Small intestine (tissue), 7 donors: ENCODE results near the gene LLPH. TPM values are rescaled to one million over a fixed set of nuclear protein-coding genes. Genes with fewer than 3 reads are reported as not detected.

Experiments
- DNase-seq, 2 donors: peaks; one replicate each; pipeline versions ENCODE4 v3.0.0 to v3.0.0-alpha.2; 2013
- FAIRE-seq: peaks from 2 replicates; lab custom pipeline; 2012; peaks lifted over from hg19 to GRCh38; lab: Jason Lieb, UNC
- H3K27ac ChIP-seq, 3 donors: one replicate each; pipeline ENCODE4 v1.5.1; 2013; ENCODE audit warnings: low read length in 2 of 3, mild to moderate bottlenecking in 2 of 3, control low read depth in 1 of 3, inconsistent platforms in 1 of 3, low read depth in 1 of 3, moderate library complexity in 1 of 3
- H3K27me3 ChIP-seq, 3 donors: one replicate each; pipeline ENCODE4 v1.6.1; 2013; ENCODE audit warnings: low read length in 3 of 3, inconsistent platforms in 1 of 3; ENCODE audit not compliant: control insufficient read depth in 3 of 3, insufficient read depth in 3 of 3
- H3K36me3 ChIP-seq, 3 donors: one replicate each; pipeline ENCODE4 v1.6.1; 2013; ENCODE audit warnings: low read length in 3 of 3, inconsistent platforms in 1 of 3, low read depth in 1 of 3, mild to moderate bottlenecking in 1 of 3, moderate library complexity in 1 of 3; ENCODE audit not compliant: control insufficient read depth in 3 of 3, insufficient read depth in 2 of 3
- H3K4me1 ChIP-seq, 3 donors: one replicate each; pipeline ENCODE4 v1.6.1; 2013; ENCODE audit warnings: low read length in 2 of 3, inconsistent platforms in 1 of 3, low read depth in 1 of 3, mild to moderate bottlenecking in 1 of 3, moderate library complexity in 1 of 3; ENCODE audit not compliant: control insufficient read depth in 3 of 3, insufficient read depth in 2 of 3
- H3K4me3 ChIP-seq, 3 donors: one replicate each; pipeline ENCODE4 v1.5.1; 2013; ENCODE audit warnings: low read length in 3 of 3, control low read depth in 1 of 3, inconsistent platforms in 1 of 3, low read depth in 1 of 3, mild to moderate bottlenecking in 1 of 3, moderate library complexity in 1 of 3
- H3K9me3 ChIP-seq, 2 donors: one replicate each; pipeline ENCODE4 v1.6.1; 2013; ENCODE audit warnings: low read depth in 1 of 2, low read length in 1 of 2; ENCODE audit not compliant: control insufficient read depth in 2 of 2, insufficient read depth in 1 of 2
- WGBS, 3 donors: extraction: QIAGEN DNeasy Blood & Tissue Kit; methylation state at CpG; one replicate each; pipeline ENCODE4 v1.1.7; 2013; 5-methylcytosine and 5-hydroxymethylcytosine counted together
- polyA plus RNA-seq, 4 donors: library from polyadenylated mRNA; stranded (reverse) in 3 of 4; unstranded in 1 of 4; fragments of 200-250 nt in 3 of 4; fragments of 120-200 nt in 1 of 4; gene quantifications; one replicate each; pipeline versions ENCODE4 v1.2.1 to v1.2.3, GENCODE V29; 2013
- donor health status: healthy with polysubstance abuse.
- donor health status: control.
- donor health status: control.
- donor health status: Bipolar disorder and iron deficiency.
- donor health status: healthy.

LLPH gene
- polyA plus RNA-seq, 4 donors: 18.8 to 29.7 (median 27.4) TPM

DNA sequence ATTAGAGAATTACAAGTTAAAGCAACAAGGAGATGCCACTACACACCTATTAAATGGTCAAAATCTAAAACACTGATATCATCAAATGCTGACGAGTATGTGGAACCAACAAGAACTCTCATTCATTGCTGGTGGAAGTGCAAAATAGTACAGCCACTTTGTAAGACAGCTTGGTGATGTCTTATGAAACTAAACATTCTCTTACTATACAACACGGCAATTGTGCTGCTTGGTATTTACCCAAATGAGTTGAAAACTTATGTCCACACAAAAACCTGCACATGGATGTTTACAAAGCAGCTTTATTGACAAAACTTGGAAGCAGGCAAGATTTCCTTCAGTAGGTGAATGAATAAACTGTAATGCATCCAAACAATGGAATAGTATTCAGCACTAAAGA lies 36.0 kb upstream of the LLPH start:
- Histone ChIP-seq H3K27me3 (no peaks in the 10 kb centered on the region), H3K9me3 (peaks cover 0 to 6% of the 10 kb centered on the region in 2 donors), H3K36me3 (peaks cover 0 to 6% (median 0%) of the 10 kb centered on the region in 3 donors), H3K4me3 (no peak overlapping the region), H3K27ac (no peak overlapping the region), H3K4me1 (peaks cover 0 to 4% (median 3%) of the 10 kb centered on the region in 3 donors)
- no peak for DNase-seq
- WGBS, 3 donors: 89 to 93% (median 91%) methylated on average over 2 of the region's 2 CpGs
- no peak for FAIRE-seq

DNA sequence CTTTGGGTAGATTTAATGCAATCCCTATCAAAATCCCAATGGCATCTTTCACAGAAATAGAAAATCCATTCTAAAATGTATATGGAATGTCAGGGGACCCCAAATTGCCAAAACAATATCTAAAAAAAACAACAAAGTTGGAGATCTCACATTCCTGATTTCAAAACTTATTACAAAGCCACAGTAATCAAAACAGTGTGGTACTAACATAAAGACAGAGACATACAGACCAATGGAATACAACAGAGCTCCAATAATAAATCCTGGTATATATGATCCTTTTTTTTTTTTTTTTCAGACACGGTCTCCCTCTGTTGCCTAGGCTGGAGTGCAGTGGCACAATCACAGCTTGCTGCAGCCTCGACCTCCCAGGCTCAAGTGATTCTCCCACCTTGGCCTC lies 34.6 kb upstream of the LLPH start:
- H3K27ac ChIP-seq: no peak overlapping the region
- H3K9me3 ChIP-seq: peaks cover 0 to 14% of the 10 kb centered on the region in 2 donors
- DNase-seq: no peak
- peaks cover 4 to 15% (median 4%) of the 10 kb centered on the region in 3 donors for H3K36me3 ChIP-seq
- H3K4me3 ChIP-seq: no peak overlapping the region
- peaks cover 0 to 3% (median 3%) of the 10 kb centered on the region in 3 donors for H3K4me1 ChIP-seq
- H3K27me3 ChIP-seq: no peaks in the 10 kb centered on the region
- FAIRE-seq: no peak
- 96 to 98% (median 97%) methylated on average over 2 of the region's 2 CpGs for WGBS, 3 donors

DNA sequence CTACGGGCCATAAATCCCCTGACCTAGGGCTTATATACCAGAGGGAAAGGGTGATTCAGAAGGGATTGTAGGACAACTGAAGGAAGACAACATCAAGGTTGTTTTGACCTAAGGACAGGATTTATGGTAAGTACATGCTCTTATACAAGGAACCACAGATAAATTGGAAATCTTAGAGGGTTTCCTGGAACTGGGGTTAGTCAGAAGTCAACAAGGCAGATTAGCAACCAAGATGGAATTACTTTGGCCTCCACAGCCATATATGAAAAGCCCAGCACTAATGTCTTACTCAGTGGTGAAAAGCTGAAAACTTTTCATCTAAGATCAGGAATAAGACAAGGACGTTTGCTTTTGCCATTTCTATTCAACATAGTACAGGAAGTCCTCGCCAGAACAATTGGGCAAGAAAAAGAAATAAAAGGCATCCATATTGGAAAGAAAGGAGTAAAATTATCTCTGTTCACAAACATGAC lies 33.8 kb upstream of the LLPH start:
- FAIRE-seq (no peak), DNase-seq (no peak)
- Histone ChIP-seq H3K27ac (no peak overlapping the region), H3K4me3 (no peak overlapping the region), H3K36me3 (peaks cover 4 to 18% (median 6%) of the 10 kb centered on the region in 3 donors), H3K4me1 (peaks cover 0 to 3% (median 3%) of the 10 kb centered on the region in 3 donors), H3K27me3 (no peaks in the 10 kb centered on the region), H3K9me3 (peaks cover 0 to 20% of the 10 kb centered on the region in 2 donors)
- 90 to 92% (median 91%) methylated on average over 3 of the region's 3 CpGs for WGBS, 3 donors

- no peak for FAIRE-seq
- H3K4me1 ChIP-seq: peaks cover 0 to 3% (median 0%) of the 10 kb centered on the region in 3 donors
- WGBS, 3 donors: 65 to 77% (median 70%) methylated on average over 4 of the region's 4 CpGs
Measured at GRCh38 chr12:66163289-66163688, 32.7 kb upstream of the LLPH start.

DNA sequence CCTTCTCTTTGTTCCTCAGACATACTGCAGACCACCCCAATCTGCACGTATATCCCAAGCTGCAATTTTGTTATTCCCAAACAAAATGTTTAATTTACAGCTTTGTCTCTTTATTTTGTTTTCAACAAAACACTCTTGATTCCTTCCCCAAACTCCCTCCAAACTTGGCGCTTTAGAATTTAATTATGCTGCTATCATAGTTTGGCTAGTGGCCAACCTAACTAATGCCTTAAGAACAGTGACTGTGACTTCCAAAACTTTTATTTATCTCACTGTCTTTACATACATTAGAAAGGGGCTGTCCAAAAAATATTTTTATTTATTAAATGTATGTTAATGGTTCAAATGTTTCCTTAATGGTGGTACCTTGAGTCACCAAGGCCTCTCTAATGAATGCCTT lies 32.2 kb upstream of the LLPH start:
- no peak overlapping the region for H3K27ac ChIP-seq
- H3K4me1 ChIP-seq: peaks cover 0 to 3% (median 0%) of the 10 kb centered on the region in 3 donors
- H3K27me3 ChIP-seq: no peaks in the 10 kb centered on the region
- H3K36me3 ChIP-seq: peaks cover 4 to 19% (median 6%) of the 10 kb centered on the region in 3 donors
- FAIRE-seq (no peak), DNase-seq (no peak)
- 73 to 92% (median 87%) methylated on average over 2 of the region's 2 CpGs for WGBS, 3 donors
- peaks cover 0 to 24% of the 10 kb centered on the region in 2 donors for H3K9me3 ChIP-seq
- H3K4me3 ChIP-seq: no peak overlapping the region

More at GRCh38 chr12:66163289-66163688, 32.7 kb upstream of the LLPH start:
- peaks cover 4 to 22% (median 6%) of the 10 kb centered on the region in 3 donors for H3K36me3 ChIP-seq
- peaks cover 0 to 24% of the 10 kb centered on the region in 2 donors for H3K9me3 ChIP-seq
- no peak overlapping the region for H3K4me3 ChIP-seq
- H3K27me3 ChIP-seq: no peaks in the 10 kb centered on the region
- H3K27ac ChIP-seq: no peak overlapping the region
- DNase-seq: no peak

DNA sequence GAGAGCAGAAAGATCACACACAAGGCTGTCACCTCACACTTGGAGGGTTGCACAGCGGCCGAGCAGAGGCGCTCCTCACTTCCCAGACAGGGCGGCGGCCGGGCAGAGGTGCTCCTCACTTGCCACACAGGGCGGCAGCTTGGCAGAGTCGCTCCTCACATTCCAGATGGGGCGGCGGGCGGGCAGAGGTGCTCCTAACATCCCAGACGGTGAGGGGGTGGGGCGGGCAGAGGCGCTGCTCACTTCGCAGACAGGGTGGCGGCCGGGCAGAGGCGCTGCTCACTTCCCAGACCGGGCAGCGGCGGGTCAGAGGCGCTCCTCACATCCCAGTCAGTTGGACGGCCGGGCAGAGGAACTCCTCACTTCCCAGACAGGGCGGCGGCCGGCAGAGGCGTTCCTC lies 30.2 kb upstream of the LLPH start:
- Histone ChIP-seq H3K9me3 (peaks cover 0 to 22% of the 10 kb centered on the region in 2 donors), H3K27me3 (no peaks in the 10 kb centered on the region), H3K36me3 (peaks cover 4 to 16% (median 8%) of the 10 kb centered on the region in 3 donors), H3K27ac (no peak overlapping the region), H3K4me3 (no peak overlapping the region), H3K4me1 (peaks cover 0 to 3% (median 0%) of the 10 kb centered on the region in 3 donors)
- DNase-seq (no peak), FAIRE-seq (no peak)
- 95 to 98% (median 96%) methylated on average over 27 to 28 of the region's 28 CpGs for whole genome bisulfite sequencing, 3 donors

DNA sequence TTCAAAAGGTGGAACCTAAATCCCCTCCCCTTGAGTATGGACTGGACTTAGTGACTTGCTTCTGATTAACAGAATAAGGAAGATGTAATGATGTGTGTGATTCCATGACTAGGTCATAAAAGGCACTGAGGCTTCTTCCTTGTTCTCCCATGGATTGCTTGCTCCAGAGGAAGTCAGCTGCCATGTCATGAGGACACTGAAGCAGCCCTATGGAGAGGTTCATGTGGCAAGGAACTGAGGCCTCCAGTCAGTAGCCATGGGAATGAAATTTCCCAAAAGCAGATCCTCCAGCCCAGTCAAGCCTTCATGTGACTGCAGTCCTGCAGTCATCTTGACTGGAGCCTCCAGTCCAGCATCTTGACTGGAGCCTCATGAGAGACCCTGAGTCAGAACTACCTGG lies 28.6 kb upstream of the LLPH start:
- no peaks in the 10 kb centered on the region for H3K27me3 ChIP-seq
- no peak overlapping the region for H3K4me3 ChIP-seq
- H3K36me3 ChIP-seq: peaks cover 4 to 18% (median 8%) of the 10 kb centered on the region in 3 donors
- H3K27ac ChIP-seq: no peak overlapping the region
- H3K4me1 ChIP-seq: peaks cover 0 to 3% (median 0%) of the 10 kb centered on the region in 3 donors
- H3K9me3 ChIP-seq: peaks cover 0 to 18% of the 10 kb centered on the region in 2 donors
- no peak for DNase-seq
- no peak for FAIRE-seq

GRCh38 chr12:66156654-66157053 lies 26.1 kb upstream of the LLPH start:
- WGBS, 3 donors: 80 to 92% (median 91%) methylated on average over 2 of the region's 2 CpGs
- Histone ChIP-seq H3K27ac (no peak overlapping the region), H3K4me1 (no peaks in the 10 kb centered on the region)

GRCh38 chr12:66154776-66155175 lies 24.2 kb upstream of the LLPH start:
- no peaks in the 10 kb centered on the region for H3K27me3 ChIP-seq
- no peaks in the 10 kb centered on the region for H3K4me1 ChIP-seq
- peaks cover 0 to 15% (median 2%) of the 10 kb centered on the region in 3 donors for H3K36me3 ChIP-seq
- no peak overlapping the region for H3K27ac ChIP-seq
- DNase-seq: no peak
- H3K9me3 ChIP-seq: peaks cover 0 to 9% of the 10 kb centered on the region in 2 donors
- no peak for FAIRE-seq
- H3K4me3 ChIP-seq: no peak overlapping the region

More at GRCh38 chr12:66156654-66157053, 26.1 kb upstream of the LLPH start:
- H3K9me3 ChIP-seq: peaks cover 0 to 18% of the 10 kb centered on the region in 2 donors
- no peaks in the 10 kb centered on the region for H3K27me3 ChIP-seq
- FAIRE-seq (no peak), DNase-seq (peak in 1 of 2 donors; percentile 25)
- H3K4me3 ChIP-seq: no peak overlapping the region
- peaks cover 4 to 18% (median 8%) of the 10 kb centered on the region in 3 donors for H3K36me3 ChIP-seq
